HT1080 (cell line): ENCODE measurements around the gene TRMT6. TPM values are rescaled to one million over a fixed set of nuclear protein-coding genes. Genes with fewer than 3 reads are reported as not detected.

Experiments used
- DNase-seq: peaks from one replicate; pipeline ENCODE4 v3.0.0-alpha.2; 2015; ENCODE audit warnings: low read depth
- polyA plus RNA-seq, 2 experiments: library from polyadenylated mRNA; depleted of rRNA; stranded (reverse); fragments of >200 nt; gene quantifications; 2 replicates each; pipeline ENCODE4 v1.2.3, GENCODE V29; 2015
- total RNA-seq: library from RNA; depleted of rRNA; stranded (reverse); fragments of >200 nt; shearing (Covaris generic); gene quantifications from 2 replicates; pipeline ENCODE4 v1.2.3, GENCODE V29; 2014; rRNA removed

Gene TRMT6, protein sequence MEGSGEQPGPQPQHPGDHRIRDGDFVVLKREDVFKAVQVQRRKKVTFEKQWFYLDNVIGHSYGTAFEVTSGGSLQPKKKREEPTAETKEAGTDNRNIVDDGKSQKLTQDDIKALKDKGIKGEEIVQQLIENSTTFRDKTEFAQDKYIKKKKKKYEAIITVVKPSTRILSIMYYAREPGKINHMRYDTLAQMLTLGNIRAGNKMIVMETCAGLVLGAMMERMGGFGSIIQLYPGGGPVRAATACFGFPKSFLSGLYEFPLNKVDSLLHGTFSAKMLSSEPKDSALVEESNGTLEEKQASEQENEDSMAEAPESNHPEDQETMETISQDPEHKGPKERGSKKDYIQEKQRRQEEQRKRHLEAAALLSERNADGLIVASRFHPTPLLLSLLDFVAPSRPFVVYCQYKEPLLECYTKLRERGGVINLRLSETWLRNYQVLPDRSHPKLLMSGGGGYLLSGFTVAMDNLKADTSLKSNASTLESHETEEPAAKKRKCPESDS
- total RNA-seq = 34.4 and 39.1 TPM in 2 replicates
- 30.2 and 31.0 TPM in 2 replicates for polyA plus RNA-seq (2015; cell fraction: cytosol; rRNA removed)
- polyA plus RNA-seq (2015; cell fraction: nucleus; rRNA removed) = 32.2 and 34.4 TPM in 2 replicates

DNA sequence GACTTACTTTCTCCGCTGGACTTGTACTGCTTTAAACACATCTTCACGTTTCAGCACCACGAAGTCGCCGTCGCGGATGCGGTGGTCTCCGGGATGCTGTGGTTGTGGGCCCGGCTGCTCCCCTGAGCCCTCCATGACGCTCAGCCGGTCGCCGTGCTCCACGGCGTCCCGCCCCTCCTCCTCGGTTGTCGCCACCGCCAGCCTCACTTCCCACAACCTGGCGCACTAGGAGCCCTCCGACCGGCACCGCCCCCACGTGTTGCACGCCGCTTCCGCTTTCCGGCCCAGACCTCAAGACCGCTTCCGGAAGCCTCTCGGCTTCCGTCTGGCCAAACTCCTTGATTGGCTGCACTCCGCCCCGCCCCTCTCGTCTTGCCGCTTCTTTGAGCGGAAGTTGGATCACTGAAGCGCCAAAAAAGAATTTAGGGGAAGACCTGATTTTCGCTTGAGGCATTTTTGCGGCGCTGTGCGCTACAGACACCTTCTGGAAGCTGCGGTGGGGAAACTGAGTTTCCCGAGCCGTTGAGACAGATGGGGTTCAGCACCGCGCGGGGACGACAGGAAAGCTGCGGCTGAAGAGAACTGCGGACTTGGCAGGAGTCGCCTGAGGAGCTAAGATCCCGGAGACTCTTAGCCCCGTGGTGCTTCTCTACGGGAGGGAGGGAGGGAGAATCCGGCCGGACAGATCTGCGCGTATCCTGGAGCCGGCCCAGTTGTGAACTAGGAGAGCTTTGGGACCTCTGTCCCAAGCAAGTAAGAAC, at the start of gene TRMT6, which contains the start of gene MCM8:
TSS of gene TRMT6 (minus strand) at position 263 of the 761 bp plus-strand sequence. CDS start at position 135, 128 bp downstream.
TSS of gene MCM8 (plus strand) at position 382 of the 761 bp plus-strand sequence. CDS start 1,364 bp downstream, outside the sequence.
- peak; percentile 96 for DNase-seq

DNA sequence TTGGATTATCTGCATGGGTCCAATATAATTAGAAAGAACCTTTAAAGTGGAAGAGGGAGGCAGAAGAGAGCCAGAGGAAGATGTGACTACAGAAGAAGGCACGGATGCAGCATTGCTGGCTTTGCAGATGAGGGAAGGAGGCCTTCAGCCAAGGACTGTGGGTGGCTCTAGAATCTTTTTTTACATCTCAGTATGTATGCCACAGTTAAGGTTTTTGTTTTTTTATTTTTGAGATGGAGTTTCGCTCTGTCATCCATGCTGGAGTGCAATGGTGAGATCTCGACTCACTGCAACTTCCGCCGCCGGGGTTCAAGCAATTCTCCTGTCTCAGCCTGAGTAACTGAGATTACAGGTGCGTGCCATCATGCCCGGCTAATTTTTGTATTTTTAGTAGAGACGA, 49.5 kb upstream of the TRMT6 start:
- DNase-seq = no peak

DNA sequence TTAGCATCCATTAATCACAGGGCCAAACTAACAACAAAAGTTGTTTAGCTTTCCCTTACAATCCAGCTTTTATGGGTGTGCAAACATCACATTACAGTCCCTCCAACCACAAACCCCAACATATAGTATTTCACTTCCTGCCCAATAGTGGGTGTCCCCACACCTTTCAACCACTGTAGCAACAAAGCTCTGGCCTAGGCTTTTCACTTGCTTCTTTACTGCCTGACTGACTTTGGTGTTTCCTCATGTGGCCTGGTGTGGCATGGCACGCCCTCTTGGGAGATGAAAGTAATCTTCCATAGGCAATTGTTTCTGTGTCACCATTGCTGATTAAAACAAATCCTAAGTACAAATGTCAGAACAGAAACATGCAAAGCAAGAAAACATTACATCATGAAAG, 46.4 kb upstream of the TRMT6 start:
- DNase-seq = no peak

DNA sequence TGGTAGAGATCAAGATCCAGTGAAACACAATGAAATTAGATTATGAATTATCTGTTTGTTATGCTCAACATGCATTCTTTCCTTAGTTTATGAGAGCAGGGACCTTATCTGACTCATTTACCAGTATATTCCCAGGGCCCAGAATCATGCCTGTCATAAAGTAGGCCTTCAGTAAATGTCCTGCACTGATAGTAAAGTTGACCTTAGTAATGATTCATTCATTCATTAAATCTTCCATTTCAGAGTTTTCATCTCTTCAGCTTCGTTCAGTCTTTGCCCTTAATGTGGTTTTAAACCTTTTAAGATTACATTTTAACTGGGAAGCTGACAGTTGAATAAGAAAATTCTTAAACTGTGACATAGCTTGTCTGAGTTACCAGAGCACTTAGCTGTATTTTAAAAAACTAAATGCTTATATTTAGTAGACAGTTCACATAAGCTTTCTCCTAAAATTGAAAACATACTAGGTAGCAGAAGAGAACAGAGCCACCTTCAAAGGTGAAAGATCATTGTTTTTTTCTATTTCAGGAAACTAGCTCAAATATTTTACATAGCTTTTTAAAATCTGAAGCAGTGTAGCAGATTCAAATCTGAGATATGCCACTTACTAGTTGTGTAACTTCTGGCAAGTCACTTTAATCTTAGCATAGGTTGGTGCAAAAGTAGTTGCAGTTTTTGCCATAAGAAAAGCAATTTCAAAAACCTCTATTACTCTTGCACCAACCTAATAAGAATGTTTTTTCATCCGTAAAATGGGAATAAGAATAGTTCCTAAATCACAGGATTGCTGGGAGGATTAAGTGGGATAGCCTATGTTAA, 41.5 kb upstream of the TRMT6 start:
- no peak for DNase-seq

DNA sequence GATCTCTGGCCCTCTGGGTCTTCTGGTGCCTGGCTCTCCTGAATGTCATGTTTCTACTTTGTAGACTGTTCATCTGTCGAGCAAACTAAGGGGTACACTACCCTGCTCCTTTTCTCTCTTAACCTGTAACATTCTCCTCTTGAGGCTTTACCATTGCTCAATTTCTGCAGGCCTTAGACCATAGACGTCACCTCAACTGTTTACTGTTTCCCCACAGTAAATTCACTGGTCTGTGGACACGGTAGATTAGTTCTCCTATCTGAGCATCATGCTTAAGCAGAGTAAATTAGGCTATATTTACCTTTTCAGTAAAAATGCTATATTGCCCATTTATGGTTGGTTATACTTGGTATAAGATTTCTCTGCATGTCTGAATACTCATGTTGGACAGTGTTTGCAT, 40.6 kb upstream of the TRMT6 start:
- DNase-seq = no peak

DNA sequence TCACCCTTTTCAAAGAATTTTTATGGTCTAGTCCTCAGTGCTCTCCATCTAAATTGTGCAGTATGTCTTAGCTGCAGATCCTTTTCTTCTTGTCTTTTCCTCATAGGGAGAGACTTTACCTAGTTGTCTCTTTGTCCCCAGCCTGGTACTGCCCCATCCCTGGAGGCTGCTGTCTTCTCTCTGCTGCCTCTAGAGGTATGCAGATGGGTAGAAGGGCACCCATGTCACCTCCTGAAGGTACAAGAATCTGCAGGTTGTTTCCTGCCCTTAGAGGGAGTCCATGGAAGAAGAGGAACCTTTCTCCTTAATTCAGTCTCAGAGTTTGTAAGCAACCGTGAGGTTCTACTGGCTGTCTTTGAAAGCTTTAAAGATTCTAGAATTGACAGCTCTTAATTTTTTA, 39.2 kb upstream of the TRMT6 start:
- no peak for DNase-seq

DNA sequence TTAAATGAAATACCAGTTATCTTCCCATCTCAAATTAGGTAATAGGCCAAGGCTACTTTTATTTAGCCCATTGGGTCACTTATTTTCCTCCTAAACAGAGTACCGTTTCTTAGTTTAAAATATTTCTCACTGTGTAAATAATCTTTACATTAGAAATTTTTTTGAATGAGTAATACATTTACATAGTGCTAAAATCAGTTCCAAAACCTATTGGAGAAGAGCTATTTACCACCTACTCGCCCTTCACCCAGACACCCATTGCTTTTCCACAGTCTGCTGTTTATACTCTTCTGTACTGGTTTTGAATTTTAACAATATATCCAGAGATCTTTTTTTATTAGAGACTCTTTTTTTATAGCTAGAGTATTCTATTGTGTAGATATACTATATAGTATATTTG, 37.0 kb upstream of the TRMT6 start:
- no peak for DNase-seq

DNA sequence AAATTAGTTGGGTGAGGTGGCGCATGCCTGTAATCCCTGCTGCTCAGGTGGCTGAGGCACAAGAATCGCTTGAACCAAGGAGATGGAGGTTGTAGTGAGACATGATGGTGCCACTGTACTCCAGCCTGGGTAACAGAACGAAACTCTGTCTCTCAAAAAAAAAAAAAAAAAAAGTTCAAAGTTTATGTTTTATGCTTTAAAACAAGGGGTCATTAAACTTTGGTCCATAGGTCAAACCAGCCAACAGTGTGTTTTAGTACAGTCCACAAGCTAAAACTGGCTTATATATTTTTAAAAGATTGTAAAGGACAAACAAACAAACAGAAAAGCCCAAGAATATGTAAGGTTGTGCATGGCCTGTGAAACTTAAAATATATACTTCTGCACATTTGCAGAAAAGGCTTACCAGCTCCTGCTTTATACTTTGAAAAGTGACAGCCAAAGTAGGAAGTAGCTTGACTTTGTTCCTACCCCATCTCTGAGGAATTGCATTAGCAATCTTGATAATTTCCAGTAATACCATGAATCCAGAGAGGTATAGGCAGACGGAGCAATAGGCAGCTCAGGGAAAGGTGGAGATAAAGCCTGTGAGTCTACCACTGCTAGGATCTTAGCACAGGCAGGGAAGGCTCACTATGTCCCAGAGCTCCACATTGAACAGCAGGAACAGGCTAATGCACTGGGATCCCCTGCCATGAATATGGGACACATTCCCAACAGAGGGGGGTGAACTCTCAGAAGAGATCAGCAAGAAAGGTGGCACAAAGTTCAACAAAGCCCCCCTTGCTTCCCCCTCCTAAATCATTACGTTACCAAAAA, 30.6 kb upstream of the TRMT6 start:
- no peak for DNase-seq

DNA sequence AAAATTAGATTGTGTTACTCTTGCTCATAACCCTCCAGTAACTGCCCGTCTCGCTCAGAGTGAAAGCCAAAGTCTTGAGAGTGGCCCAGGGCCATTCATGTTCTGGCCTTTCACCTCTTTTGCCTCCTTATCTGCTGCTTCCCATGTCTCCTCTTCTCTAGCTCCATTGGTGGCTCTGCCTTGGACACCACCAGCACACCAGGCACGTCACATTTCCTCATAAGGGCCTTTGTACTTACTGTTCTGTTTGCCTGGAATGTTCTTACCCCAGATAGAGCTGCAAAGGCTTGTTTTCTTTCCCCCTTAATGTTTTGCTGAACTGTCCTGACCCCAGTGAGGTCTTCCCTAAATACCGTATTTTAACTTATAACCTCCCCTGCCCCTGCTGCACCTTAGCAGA, 29.5 kb upstream of the TRMT6 start:
- DNase-seq = no peak

DNA sequence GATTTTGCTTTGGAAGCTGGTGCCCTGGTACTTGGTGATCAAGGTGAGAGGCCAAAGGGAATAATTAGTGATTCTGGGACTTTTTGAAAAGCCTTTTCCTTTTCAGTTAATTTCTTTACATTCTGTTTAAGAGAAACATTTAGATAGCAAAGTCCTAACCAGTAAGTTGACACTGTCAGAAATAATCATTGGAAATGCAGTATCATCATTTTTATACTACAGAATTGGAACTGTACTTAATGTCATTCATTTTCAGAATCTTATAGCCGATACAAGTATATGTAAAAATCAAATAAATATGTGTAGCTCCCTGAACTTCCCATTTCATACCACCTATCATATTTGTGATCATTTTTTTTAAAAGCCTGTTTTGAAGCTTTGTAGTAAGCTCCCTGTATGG, 27.6 kb upstream of the TRMT6 start:
- DNase-seq = no peak

DNA sequence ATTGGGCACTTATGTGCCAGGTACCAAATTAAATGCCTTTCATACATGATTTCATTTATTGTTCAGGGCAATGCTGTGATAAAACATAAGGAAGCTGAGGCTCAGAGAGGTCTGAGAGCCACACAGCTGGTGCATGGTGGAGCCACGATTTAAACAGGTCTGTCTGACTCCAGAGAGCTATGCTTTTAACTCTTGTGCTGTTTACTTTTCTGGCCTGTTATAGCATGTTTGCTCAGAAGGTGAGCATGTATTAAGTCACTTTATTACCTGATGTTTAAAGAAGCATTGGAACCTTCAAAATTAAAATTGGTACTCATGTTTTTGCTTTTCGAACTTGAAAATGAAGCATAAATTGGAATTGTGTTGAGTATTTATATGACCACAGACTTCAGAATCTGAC, 26.9 kb upstream of the TRMT6 start:
- DNase-seq = no peak

DNA sequence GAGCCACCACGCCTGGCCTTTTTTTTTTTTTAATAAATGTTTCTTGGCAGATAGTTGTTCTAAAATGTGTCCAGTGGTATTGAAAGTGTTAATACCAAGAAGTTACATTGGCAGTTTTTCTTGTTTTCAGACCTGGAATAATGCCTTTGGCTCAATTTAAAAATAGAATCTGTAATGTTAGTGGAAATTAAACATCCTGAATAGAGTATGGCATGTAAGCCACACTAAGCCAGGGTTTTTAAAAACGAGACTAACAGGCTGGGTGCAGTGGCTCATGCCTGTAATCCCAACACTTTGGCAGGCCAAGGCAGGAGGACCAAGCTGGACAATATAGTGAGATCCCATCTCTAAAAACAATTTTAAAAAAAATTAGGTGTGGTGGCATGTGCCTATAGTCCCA, 25.4 kb upstream of the TRMT6 start:
- DNase-seq = no peak

DNA sequence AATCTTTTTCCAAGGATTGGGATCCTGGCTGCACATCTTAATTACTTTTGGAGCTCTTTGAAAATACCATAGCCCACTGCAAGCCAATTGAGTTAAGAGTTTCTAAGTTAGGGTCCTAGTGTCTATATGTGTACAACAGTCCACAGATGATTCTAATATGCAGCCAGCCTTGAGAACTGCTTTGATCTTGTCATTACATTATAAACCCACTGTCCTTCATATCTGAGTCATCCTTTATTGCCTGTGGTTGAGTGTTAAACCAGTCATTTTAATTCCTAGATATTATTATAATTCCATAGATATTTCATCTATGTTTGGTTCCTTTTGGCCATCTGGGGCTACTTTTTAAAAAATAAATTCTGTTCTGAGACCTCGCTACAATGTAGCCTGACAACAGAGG, 24.2 kb upstream of the TRMT6 start:
- no peak for DNase-seq

DNA sequence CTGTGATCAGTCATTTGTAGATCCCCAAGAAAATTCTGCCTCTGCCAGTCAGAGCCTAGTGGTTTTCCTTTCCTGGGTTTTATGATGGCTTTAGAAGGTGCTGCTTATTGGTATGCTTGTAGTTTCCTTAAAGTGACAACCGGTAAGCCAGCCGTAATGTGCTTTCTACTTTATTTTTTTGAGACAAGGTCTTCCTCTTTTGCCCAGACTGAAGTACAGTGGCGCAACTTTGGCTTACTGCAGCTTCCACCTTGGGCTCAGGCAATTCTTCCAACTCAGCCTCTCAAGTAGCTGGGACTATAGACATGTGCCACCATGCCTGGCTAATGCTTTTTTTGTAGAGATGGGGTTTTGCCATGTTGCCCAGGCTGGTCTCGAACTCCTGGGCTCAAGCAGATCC, 23.6 kb upstream of the TRMT6 start:
- no peak for DNase-seq

DNA sequence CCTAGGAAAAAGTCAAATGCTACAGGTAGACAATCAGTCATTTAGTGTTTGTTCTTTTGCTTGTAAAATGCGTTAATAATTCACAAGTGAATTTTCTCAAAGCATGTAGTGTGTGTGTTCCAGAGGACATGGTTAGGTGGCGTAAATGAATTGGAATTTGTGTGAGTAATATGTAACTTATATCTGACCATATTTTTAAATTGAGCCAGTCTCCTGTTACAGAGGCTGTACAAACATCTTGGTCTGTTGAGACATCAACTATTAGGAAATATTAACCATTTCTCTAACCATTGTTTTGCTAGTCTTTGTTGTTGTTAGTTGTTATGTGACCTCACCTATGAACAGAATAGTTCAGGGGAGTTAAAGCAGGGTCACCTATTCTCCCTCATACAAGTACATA, 22.8 kb upstream of the TRMT6 start:
- DNase-seq = no peak

DNA sequence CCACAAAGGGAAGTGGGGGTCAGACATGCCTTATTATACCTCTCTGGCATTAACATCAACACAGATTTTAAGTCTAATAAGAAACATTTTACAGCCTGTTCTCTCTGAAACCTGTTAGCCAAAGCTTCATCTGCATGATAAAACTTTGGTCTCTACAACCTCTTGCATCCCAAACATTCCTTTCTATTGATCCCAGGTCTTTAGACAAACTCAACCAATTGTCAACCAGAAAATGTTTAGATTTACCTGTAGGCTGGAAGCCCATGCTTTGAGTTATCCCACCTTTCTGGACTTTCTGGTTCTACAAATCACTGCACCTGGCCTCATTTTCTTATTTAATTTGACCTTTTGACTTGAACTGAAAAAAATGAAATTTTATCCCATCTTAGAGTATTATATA, 20.9 kb upstream of the TRMT6 start:
- no peak for DNase-seq

DNA sequence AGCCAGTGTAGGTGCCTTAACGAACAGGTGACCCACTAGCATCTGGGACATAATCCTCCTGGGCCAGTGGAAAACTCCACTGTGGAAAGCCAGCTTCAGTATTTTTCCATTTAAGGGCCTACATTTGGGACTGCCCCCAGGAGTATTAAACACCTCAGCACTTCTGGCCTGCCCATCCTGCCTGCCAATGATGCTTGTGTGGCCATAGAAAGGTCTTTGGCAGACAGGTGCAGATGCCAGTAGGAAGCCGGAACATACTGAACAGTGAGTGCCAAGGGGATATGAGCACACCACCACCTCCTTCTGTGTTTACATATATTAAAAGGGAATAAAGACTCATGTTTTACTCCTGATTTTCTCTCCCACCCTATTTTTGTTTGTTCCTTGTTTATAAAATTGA, 20.0 kb upstream of the TRMT6 start:
- DNase-seq = no peak

DNA sequence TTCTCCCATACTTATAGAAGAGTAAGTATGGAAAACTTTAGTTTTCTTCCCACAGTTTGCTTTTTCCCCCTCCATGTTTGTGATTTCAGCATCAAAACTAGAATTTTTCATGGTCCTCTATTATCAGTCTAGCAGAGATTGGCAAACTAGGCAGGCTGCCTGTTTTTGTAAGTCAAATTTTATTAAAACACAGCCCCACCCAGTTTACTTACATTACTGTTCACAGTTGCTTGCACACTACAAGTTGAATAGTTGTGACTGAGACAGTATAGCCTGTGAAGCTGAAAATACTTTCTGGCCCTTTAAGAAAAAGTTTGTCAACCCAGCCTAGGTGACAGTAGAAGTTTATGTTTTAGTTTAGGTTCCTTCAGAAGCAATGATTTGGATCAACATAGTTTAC, 19.6 kb upstream of the TRMT6 start:
- DNase-seq = no peak

DNA sequence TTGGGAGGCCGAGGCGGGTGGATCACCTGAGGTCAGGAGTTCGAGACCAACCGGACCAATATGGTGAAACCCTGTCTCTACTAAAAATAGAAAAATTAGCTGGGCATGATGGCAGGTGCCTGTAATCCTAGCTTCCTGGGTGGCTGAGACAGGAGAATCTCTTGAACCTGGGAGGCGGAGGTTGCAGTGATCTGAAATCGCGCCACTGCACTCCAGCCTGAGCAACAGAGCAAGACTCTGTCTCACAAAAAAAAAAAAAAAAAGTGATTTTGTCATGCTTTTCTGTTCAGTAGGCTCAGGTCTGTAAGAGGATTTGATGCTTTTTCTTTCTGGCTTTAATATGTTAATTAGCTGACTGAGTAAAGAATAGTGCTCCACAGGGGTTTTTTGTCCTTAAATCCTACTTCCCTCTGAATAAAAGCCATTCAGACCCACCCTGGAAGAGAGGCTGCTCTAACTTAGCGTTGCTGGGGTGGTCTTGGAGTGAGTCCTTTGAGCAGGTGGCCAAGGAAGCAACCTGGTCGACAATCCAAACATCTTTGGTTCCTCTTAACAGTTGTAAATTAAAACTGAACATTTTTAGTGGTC, 19.1 kb upstream of the TRMT6 start:
- no peak for DNase-seq

DNA sequence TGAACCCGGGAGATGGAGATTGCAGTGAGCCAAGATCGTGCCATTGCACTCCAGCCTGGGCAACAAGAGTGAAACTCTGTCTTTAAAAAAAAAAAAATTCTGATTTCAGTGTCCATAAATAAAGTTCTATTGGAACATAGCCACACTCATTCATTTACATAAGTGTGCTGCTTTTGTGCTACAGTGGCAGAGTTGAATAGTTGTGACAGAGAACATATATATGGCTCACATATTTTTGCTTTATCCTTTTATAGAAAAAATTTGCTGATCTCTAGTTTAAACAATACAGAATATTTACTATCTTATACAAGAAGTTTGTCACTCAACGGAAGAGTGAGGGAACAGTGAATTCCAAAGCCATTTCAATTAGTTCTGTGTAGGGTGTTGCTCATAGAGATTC, 18.1 kb upstream of the TRMT6 start:
- no peak for DNase-seq
